ENCODE results near the gene ERBB4.

The ERBB4 gene

DNA sequence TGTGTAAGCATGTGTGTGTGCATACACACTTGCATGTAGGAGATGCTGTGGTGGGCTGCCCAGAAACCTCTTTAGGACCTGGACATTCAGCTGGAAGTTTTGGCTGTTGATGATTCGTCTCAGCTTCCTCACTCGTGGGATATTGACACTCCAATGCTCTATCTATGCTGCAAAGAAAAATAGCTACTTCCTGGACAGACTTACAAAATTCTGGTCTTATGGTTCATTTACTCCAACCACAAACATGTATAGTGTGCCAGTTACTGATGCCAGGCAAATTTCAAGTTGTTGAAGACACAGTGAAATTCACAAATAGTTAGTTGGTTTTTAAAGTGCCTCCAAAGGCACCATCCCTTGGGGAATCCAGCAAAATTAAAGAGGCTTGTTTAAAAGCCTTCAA lies 1099.6 kb downstream of the ERBB4 start:
- DNase-seq = no peak

DNA sequence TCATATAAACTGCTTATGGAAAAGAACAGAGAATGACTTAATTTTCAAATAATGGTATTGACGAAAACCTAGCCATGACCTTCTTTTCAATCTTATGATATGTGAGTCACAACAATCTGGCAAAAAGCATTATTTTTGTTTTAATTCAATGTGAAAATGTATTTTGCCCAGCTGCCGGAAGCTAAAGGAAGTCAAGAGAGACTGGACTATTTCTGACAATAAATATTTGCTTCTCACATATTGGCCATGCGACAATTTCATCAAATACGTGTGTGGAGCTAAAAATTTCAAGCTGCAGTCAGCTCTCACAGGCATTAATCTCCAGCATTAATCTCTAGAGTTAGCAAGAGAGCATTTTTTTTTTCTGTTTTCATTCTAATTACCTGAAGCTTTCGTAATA lies 1101.2 kb downstream of the ERBB4 start:
- no peak for DNase-seq

DNA sequence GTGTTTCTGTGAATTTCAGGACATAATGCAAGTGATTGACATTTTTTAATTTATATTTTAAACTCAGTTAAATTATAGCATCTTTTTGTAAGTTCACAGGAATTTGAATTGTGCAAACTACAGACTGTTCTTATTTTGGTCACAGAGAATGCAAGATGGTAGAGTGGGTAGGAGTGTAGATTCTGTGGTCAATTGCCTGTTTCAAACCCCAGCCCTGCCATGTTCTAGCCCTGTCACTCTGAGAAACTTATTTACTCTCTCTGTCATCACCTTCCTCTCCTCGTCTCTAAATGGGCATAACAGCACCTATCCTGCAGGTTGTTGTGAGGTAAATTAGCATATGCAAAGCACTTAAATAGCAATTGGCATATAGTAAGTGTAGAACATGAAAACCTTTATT lies 1102.4 kb downstream of the ERBB4 start:
- no peak for DNase-seq

DNA sequence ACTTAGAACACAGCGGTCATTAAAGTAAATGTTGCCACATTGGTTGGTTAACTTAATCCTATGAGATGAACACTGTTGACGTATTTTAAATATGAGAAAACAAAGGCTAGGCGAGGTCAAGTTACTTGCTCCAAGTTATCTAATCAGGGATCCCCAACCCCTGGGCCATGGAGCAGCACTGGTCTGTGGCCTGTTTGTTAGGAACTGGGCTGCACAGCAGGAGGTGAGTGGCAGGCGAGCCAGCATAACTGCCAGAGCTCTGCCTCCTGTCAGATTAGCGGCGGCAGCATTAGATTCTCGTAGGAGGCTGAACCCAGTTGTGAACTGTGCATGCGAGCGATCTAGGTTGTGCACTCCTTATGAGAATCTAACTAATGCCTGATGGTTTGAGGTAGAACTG lies 1103.3 kb downstream of the ERBB4 start:
- DNase-seq = no peak

DNA sequence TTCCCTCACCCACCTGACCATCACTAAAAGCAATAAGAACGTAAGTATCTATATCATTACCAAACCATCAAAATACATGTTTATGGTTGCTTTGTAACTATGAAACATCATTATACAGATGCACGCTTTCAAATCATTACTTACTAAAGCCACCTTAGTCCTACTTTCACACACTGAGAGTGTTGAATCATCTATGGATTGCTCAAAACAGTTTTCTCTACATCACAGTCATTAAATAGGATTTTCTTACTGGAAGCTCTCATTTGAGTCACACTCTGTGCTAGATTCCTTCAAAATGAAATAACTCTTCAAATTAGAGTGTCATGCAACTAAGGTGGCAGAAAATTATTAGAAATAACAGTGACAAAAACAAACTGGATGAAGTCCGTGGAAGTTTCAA lies 1103.8 kb downstream of the ERBB4 start:
- no peak for DNase-seq

DNA sequence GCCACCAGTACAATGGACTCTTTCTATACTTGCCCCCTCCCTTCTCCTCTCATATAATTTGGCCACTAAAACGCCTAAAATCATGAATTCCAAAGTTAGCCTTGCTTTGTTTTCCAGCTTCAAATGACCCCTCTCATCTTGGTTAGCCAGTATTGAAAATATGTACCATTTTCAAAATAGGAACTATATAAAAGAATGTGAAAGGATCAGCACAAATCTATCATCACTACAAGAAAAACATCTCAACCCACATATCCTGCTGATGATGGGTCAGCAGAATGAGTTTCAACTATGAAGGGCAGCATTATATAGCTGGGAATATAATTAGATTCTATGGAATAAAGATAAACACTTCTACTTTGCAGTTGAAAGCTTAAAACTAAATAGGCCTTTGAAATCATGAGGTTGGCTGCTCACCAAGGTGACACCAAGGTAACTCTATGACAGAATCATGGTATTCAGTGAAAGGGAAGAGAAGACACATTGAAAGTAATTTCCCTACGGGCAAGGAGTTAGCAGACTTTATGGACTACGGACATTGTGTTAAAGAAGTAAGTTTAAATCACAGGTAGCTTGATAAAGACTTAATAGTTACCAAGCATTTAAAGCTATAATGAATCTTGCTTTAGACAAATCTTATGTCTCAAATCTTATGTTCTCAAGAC lies 1109.2 kb downstream of the ERBB4 start:
- no peak for DNase-seq

DNA sequence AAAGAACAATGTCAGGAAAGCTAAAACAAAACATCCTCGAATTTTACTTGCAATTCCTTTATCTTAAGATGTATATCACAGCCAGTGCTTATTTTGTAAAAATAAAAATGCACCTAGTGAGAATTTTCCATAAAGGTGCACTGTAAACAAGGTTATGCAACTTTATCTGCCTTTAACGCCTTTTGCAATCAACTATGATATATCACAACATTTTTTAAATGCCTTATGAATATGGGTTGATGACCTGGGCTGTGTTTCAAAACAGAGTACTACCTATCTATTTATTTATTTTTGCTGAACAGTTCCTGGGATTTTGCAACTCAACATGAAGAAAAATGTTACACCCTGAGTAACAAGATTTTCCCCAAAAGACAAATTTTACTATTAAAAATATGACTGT lies 1112.4 kb downstream of the ERBB4 start:
- DNase-seq = no peak

DNA sequence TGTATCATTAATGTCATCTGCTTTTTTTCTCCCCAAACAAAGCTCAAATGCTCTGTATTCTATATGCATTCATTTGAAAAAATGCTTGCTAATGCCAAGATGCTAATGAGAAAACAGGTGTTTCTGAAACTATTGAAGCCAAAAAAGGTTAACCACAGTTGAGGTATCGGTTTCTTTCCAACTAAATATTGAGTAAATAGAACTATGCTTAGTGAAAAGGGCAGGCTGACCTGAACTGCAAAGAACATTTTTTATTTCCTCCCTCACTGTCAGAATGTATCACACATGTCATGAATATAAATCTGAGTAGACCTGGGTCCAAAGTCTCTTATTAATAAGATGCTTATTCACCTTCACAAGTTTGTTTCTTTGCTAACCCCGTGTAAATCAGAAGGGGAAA lies 1115.6 kb downstream of the ERBB4 start:
- no peak for DNase-seq

DNA sequence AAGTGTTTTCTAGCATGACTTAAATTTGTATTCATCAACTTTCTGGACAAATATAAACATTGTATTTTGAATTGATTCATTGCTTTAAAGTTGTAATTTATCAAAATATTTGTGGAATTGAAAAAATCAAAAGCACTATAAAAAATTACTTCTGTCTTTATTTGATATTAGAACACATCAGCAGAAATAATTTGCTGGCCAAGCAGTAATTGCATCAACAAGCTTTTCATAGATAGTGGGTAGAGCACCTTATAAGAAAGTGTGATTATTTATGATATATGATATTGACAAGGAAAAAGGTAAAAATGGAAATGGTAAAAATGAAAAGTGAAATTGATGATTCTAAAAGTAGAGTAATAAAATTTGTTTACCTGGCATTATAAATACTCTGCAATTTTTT lies 1121.1 kb downstream of the ERBB4 start:
- DNase-seq = no peak

DNA sequence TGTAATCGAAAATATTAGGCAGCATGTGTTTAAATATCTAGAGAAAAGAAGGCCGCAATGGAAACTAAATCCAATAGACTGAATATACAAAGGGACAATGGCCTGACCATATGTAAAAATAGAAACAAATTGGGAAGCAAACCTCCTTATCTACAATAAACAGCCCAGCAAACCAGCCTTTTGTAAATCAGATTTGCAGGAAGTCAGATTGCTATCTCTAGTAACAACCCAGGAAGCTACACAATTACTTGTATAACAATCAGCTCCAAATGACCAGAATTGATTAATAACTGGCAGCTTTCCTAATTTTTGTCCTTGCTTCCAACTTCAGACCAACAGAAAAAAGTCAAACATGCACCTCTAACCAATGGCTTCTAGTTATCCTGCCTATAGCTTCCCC lies 1122.2 kb downstream of the ERBB4 start:
- no peak for DNase-seq

DNA sequence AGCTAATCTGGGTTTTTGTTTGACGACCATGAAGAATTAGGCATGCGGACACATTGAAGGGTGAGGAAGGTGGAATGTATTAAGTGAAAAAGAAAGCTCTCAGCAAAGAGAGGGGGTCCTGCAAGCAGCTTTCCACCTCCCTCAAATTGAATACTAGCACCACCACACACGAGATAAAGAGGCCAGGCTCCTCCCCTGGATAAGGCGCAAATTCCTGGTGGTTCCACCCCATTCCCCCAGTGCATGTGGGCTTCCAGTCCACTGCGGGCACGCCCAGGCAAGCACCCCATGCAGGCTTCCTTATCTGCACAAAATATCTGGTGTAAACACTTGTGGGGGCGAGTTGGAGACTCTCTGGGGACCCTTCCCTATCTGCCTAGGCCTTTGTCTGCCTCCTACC lies 1124.9 kb downstream of the ERBB4 start:
- no peak for DNase-seq

DNA sequence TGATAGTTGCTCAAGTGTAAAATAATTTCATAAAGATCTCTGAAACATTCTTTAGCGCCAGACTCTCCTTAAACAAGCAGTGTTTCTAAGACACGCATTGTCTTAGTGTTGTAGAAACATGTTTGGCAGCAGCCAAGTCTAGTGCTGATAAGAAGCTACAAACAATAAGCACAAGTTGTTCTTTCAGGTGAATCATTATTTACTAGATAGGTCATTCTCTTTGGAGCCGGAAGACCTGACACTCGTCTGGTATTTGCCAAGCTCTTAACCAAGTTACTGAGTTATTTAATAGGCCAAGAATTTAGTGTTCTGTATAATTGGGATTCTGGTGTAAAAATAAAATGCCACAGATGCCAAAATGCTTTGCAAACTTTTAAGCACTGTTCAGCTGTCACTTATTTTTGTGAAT lies 1130.1 kb downstream of the ERBB4 start:
- no peak for DNase-seq

DNA sequence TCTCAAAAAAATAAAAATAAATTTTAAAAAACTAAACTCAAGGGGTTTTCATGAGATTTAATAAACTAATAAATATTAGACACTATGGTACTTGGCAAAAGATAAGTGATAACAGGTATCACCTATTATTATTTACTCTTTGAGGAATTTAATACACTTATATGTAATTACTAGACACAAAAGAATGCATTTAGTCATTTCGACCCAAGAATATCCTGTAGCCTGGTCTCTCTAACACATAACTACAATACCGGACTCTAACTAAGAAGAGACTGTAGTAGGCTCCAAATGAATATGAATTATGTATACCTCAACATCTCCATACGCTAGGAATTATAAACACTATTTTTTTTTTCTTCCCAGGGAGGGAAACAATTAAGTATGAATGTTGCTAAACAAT lies 1131.5 kb downstream of the ERBB4 start:
- no peak for DNase-seq

DNA sequence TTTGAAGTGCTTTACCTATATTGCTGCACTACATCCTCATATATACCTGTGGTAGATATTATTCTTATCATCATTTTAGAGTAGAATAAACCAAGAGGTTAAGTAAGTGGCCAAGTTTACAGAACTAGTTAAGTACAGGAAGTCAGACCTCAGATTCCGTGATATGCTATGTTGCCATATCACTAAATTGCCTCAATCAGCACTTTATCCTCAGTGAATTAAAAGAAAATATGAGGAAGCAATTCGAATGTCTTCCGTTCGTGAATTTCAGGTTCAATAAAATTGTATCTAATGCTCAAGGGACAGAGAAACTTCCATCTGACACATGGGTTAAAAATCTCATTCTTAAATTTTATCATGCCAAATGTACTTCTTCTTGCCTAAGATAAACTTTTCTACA lies 1133.6 kb downstream of the ERBB4 start:
- DNase-seq = no peak

DNA sequence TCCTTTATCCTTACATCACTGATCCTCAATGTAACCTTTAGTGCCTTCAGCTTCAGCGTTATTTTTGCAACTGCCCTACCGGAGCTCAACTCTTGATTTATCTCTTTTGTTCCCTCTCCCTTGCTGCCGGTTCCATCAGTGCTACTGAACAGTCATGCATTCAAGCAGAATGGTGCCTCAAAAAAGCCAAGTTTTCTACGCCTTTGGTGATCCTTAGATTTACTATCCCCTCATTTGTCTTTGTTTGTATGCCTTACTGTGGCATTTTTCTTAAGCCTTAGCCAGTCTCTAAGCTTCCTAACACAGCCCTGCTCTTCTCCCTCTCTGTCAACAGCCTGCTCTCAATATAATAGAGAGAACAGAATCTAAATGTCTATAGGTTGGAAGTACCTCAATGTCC lies 1134.5 kb downstream of the ERBB4 start:
- no peak for DNase-seq

DNA sequence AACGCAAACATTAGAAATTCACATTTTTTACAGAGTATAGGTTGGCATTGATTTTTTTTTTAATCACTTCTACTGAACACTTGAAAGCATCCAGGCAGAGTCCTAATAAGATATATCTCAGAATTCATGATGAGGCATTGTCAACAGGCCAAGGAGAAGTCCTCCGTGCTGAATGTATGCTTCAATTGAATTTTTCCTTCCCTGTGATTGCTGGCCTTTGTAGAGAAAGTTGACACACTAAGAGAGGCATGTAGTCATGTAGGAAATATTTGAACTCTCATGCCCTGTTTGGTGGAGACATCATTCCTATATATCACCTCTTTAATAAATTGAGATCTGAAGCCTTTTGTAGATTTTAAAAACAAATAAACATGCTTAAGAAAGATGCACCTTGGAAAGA lies 1137.3 kb downstream of the ERBB4 start:
- no peak for DNase-seq

DNA sequence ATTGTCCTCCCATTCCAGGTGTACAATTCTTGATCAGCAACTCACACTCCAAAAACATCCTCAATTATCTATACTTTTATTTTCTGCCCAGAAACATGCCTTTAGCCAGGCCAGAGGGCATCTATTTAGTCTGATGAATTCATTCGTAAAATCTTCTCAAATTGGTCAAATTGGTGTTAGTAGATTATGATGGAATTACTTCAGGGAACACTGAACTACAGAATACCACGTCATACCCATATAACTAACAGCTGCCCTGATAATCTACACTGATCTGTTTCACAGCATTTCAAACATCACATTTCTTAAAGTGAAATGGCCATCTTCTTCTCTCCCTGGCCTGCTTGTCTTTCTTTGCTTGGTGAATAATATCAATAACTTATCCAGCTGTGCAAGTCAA lies 1140.8 kb downstream of the ERBB4 start:
- no peak for DNase-seq

DNA sequence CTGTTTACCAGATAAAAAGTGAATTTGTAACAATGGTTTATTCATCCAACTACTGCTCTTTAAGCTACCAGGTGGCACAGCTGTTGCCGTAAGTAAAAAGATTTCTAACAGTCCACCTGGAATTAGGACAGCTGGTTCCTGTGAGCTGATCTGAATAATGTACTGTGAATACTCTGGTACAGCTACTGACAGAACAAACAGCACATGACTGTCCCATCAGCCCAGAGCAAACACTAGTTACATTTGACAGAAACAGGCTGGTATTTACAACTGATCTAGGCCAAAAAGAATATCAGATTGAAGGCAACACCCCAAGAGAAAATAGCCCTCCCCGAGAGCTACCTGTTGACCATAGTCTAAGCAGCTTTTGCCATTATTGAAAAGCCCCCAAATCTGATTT lies 1141.8 kb downstream of the ERBB4 start:
- no peak for DNase-seq

DNA sequence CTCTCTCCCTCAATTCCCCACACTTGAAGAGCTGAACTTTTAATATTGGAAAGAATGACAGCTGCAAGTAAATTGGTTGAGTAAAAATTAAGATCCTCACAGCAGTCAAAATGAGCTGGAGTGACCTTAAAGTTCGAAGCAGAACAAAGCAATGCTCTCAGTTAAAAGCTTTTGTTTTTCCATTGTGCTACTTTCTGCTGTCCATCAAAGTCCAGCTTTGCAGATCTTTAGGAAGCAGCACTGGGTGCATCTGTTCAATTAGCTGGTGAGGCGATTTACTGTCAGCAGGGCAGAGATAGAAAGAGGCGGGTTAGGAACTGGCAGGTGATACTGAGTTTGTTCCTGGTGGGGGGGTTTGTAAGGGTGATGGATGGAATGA lies 1147.4 kb downstream of the ERBB4 start:
- no peak for DNase-seq

DNA sequence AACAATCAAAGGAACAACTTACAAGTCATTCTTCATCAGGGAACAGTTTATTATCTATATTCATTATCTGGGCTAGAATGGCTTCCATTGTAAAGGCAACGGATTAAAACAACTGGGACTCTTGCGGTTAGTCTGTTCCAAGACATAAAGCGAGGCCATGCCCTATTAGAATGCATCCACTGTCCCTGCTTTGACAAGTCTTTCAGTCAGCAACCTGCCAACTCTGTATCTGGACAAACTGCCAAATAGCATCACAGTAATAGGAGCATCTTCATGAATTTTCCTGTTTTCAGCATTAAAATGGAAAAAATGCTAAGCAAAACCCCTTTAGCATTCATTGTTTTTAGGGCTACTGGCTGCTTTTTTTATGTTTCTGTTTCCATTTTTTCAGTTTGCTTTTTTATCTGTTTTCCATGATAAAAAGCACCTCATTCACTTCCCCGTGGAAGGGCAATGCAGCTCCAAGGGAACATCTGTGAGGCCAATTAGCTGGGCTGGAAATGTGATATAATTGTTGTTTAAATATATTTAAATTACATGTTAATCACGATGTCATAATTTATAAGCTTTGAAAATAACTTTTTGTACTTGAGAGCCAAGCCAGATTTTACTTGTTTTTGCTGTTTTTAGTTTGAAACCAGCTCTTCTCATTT lies 1147.9 kb downstream of the ERBB4 start:
- no peak for DNase-seq

DNA sequence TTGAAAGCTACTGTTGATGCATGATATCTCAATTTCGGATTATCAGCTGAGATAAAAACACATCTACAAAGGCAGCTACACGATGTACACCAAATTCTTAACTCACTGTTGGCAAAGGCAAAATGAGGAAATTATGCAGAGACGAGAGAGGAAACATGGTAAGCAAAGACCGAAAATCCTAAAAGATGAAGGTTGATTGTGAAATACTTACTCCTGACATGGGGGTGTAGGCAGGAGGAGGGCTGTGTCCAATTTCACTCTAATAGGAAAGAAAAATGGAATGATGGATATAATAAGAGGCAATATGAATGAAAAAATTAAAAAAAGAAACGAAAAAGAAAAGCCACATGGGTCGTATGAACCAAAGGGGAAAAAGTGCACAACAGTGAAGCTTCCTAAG lies 1150.9 kb downstream of the ERBB4 start:
- DNase-seq = no peak

DNA sequence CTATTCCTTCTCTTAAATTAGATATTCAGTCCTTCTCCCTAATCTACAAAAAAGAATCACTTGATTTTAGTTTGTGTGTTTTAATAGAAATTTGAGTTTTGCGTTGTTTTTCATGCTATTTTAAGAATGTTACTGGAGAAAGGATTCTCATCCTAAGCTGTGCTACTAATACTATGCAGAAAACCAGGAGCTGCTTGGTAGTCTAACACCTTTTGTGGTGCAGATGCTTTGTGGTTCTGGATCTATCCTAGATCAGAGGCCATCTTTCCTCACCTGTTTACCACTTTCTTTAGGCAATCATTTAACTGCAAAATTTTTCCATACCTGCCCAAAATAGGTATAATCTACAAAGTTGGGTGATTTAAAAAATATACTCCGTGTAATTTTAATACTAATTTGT lies 1158.6 kb downstream of the ERBB4 start:
- DNase-seq = no peak

DNA sequence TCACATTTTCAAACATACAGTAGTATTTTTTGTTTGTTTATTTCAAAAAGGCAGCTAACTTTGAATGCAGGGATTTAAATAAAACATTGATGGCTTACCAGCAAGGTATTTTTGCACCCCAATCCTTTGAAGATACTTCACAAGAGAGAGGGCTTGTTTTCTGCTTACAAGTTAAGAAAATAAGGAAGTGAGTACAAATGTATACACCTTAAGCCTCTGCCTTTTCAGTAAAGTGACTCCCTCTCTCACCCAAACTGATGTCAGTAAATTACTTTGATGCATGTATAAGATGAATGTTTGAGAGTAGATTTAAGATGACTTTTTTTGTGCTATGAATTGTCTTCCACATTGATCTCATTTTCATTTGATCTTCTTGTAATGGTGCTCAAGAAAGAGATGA lies 1162.2 kb downstream of the ERBB4 start:
- DNase-seq = no peak

DNA sequence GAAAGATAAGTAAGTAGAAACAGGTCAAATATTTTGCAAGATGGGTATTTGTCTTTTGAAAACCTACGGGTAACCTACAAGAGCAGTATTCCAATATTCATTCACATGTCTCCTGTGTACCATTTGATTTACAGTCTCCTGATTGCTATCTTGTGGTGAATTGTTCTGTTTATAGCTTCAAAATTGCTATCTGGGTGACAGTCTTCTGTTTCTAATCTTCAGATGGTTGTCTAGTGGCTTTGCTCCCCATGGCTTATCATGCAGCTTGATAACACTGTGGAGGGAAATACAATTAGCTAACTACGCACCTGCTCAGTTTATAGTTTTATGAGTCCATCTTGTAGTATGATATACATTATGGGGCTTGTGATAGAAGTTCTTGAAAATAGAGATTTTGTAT lies 1165.4 kb downstream of the ERBB4 start:
- DNase-seq = no peak

DNA sequence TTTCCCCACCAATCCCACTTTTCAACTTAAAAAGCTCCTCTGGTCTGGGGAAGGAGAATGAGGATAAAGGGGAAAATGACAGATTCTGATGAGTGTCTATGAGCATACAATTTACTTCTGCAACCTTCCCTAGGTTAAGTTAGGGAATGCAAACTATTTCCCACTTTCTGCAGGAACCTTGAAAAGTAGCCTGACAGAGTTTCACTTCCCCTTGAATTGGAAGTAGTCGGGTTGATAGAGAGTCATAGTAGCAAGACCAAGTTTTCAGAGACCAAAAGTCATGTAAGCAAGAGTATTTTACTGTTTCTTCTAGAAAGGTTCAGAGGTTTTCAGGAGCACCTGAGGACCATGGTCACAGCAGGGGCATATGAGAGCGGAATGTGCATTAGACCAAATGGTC lies 1167.1 kb downstream of the ERBB4 start:
- no peak for DNase-seq
